ENCODE data around the gene FGF1.

Gene FGF1

DNA sequence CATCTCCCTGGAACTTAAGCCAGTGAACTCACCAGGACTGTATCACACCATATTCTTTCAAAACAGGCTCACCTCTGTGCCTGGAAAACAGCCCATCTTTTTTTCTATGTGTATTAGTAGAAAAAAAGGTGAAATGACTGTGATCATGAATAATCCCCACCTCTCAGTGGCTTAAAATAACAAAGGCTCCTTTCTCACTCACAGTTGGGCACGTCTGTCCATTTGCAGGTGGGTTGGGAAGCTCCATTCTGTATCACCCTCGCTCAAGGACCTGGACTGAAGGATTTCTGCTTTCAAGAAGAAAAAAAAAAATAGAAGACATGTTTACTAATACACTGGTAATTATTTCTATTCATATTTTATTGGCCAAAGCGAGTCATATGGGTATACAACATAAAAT, 17.3 kb upstream of the FGF1 start:
- no peak for TF ChIP-seq ZNF274 (IDR thresholded peaks at IDR 0.05; ENCODE audit: low read depth, low read length)
- no peak overlapping the region for H3K4me3 ChIP-seq (ENCODE audit: low read length)

DNA sequence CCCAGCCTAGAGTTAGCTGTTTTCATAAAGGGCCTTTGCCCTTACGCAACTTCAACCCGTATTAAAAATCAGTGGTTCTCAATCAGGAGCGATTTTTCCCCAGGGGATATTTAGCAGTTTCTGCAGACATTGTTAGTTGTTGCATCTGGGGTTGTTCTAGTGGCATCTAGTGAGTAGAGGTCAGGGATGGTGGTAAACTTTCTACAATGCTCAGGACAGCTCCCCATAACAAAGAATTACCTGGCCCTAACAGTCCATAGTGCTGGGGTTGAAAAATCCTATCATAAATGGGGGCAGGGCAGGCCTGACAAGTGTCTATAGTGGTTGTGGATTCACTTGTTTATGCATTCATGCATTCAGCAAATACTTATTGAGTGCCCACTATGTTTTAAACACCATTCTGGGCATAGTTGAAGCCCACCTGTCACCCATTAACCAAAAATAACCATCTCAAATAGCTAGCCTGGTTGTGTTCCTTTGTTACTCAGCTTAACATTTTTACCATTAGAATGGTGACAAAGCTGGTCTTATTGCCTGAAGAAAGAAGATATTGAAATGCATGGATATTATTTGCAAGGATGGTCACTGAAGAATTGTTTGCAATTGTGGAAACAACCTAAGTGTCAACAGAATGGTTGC, 15.9 kb upstream of the FGF1 start:
- H3K4me3 ChIP-seq (ENCODE audit: low read length): no peak overlapping the region

DNA sequence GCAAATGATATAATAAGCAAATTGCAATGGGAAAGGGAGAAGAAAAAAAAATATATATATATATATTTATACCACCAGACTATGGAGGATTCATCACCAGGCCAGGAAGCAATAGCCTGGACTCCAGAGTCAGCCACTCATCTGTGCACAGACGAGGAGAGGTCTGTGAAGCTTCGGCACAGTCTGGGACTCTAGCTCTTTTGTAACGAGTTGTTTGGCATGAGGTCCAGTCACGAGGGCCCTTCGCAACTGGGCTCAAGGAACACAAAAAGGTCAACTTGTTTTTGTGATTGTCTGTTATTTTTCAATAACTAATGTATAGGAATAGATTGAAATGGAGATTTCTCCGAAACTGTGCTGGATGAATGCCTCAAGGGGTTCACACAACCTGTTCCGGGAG, 14.7 kb upstream of the FGF1 start:
- TF ChIP-seq ZNF274 (IDR thresholded peaks at IDR 0.05; ENCODE audit: low read depth, low read length): no peak
- H3K4me3 ChIP-seq (ENCODE audit: low read length): no peak overlapping the region

More for the DNA sequence above, 15.9 kb upstream of the FGF1 start:
- no peak for TF ChIP-seq ZNF274 (IDR thresholded peaks at IDR 0.05; ENCODE audit: low read depth, low read length)

DNA sequence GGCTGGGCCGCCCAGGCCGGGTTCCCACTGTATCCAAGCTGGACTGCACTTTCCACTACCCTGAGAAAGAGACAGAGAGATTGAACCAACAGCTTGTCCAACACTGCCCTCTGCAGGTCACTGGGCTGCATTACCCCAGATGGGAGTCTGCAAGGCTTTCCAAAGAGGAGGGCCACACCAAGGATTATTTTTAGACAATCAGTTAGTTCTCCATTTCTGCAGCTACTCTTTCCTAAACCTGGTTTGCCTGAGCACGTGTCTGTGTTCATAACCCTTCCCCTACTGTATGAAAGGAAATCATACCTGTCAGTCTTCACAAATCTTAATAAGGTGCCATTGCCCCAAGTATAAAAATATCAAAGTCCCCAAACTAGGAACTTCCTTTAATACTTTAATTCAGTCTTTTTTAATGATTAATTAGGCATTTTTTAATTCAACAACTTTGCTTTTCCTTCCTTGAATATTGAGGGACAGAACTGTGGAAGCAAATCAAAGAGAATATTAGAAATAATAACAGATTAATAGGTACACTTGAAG, 13.4 kb upstream of the FGF1 start:
- H3K4me3 ChIP-seq (ENCODE audit: low read length): no peak overlapping the region
- TF ChIP-seq ZNF274 (IDR thresholded peaks at IDR 0.05; ENCODE audit: low read depth, low read length): no peak

DNA sequence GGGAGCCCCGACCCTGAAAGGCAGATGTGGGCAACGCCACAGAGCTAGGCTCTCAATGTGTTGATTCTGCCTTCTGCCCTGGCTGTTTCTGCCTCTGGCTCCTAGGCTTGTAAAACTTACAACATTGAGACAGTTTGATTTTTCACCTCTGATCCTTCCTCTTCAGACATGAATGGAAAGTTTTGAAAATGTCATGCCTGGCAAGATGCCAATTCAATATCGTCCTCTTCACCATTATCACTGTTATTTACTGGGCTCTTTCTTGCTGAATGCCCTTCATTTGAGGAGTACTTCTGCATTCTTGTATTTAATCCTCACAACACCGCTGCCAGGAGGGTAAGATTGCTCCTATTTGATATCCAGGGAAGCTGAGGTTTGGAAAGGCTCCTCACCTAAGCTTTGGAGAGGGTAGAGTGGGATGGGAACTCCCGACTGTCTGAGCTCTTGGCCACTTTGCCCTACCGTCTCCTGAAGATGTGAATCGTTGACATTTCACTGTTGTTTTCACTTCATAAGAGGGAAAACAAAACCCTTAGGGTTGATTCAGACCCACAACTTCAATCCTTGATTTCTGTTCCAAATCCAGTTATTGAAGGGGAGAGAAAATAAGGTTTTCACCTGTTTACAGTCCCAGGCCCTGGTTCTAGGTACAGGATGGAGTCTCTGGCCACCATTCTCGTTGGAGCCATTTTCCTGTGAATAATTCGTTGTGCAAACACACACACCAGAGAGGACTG, 12.7 kb upstream of the FGF1 start:
- TF ChIP-seq ZNF274 (IDR thresholded peaks at IDR 0.05; ENCODE audit: low read depth, low read length): no peak
- H3K4me3 ChIP-seq (ENCODE audit: low read length): no peak overlapping the region

GRCh38 chr5:142697356-142698255, 11.7 kb upstream of the FGF1 start:
- TF ChIP-seq ZNF274 (IDR thresholded peaks at IDR 0.05; ENCODE audit: low read depth, low read length): no peak
- H3K4me3 ChIP-seq (ENCODE audit: low read length): no peak overlapping the region

GRCh38 chr5:142696379-142696778, 10.5 kb upstream of the FGF1 start:
- H3K4me3 ChIP-seq (ENCODE audit: low read length): no peak overlapping the region
- TF ChIP-seq ZNF274 (IDR thresholded peaks at IDR 0.05; ENCODE audit: low read depth, low read length): no peak

- TF ChIP-seq ZNF274 (IDR thresholded peaks at IDR 0.05; ENCODE audit: low read depth, low read length): no peak
- no peak overlapping the region for H3K4me3 ChIP-seq (ENCODE audit: low read length)
Measured at GRCh38 chr5:142694092-142694856, 8.4 kb upstream of the FGF1 start.

DNA sequence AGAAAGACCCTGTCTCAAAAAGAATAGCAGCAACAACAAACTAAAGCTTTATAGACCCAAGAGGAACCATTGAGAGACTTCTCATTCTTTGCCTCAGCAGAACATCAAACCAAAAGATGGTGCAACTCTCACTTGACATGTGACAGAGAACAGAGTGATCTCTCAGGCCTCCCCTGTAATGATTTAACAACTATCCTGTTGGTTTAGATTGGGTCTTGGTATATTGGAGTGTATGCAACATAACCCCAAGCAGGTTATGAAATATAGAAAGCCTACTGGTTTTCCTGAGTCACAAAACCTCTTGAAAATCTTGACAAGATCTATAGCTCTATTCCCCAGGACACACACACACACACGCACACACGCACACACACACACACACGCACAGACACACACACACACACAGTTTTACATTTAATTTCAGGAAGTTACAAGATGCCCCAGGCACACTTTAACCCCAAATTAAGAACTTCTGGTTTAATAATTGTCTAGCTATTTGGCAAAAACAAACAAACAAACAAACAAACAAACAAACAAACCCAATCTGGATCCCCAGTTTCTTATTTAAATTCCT, 6.5 kb upstream of the FGF1 start:
- no peak overlapping the region for H3K4me3 ChIP-seq (ENCODE audit: low read length)
- TF ChIP-seq ZNF274 (IDR thresholded peaks at IDR 0.05; ENCODE audit: low read depth, low read length): no peak

DNA sequence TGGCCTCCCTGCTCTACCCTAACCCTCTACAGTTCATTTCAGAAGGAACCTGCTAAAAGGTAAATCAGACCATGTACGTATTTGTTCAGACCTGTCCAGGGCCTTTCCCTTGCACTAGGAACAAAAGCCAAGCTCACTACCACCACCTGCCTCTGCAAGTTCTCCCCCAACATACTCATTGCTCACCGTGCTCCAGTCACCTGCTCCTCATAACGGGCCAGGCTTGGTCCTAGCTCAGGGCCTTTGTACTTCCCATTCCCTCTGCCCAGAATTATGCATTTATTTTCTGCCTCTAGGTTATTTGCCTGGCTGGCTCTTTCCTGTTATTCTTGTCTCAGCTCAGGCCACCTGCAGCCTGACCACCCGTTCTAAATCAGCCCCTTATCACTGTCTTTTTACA, 4.8 kb upstream of the FGF1 start:
- TF ChIP-seq ZNF274 (IDR thresholded peaks at IDR 0.05; ENCODE audit: low read depth, low read length): no peak
- no peak overlapping the region for H3K4me3 ChIP-seq (ENCODE audit: low read length)

DNA sequence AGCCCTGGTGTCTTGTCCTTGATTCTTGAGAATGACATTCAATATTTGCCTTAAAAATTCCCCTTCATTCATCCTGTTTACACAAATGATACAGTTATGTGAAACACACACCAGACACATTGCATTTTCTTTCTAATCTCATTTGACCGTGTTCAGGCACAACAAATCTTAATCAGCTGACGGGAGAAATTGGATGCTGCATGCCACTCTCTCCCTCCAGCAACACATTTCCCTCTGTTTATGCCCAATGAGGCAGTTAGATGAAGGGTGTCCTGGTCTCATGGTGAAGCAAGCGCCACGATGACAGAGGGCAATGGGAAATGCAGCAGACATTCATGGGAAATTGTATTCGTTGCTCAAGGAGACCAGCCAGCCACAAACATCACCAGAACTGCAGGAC, 3.2 kb upstream of the FGF1 start:
- no peak overlapping the region for H3K4me3 ChIP-seq (ENCODE audit: low read length)
- no peak for TF ChIP-seq ZNF274 (IDR thresholded peaks at IDR 0.05; ENCODE audit: low read depth, low read length)

- H3K4me3 ChIP-seq (ENCODE audit: low read length): no peak overlapping the region
- TF ChIP-seq ZNF274 (IDR thresholded peaks at IDR 0.05; ENCODE audit: low read depth, low read length): no peak
Measured at GRCh38 chr5:142688281-142688989, 2.5 kb upstream of the FGF1 start.

- H3K4me3 ChIP-seq (ENCODE audit: low read length): no peak overlapping the region
- no peak for TF ChIP-seq ZNF274 (IDR thresholded peaks at IDR 0.05; ENCODE audit: low read depth, low read length)
Measured at GRCh38 chr5:142686968-142687367, 1.1 kb upstream of the FGF1 start.

Measured in GM08714 (cell line).